HG03565 (cell line): ENCODE measurements around the gene KRT80.

Source experiments
- ATAC-seq: cut with Tn5 transposase; IDR thresholded peaks from one replicate; pipeline ENCODE4 v1.9.1; 2021; ENCODE audit warnings: mild to moderate bottlenecking, moderate library complexity; ENCODE audit not compliant: unreplicated experiment

KRT80 gene

DNA sequence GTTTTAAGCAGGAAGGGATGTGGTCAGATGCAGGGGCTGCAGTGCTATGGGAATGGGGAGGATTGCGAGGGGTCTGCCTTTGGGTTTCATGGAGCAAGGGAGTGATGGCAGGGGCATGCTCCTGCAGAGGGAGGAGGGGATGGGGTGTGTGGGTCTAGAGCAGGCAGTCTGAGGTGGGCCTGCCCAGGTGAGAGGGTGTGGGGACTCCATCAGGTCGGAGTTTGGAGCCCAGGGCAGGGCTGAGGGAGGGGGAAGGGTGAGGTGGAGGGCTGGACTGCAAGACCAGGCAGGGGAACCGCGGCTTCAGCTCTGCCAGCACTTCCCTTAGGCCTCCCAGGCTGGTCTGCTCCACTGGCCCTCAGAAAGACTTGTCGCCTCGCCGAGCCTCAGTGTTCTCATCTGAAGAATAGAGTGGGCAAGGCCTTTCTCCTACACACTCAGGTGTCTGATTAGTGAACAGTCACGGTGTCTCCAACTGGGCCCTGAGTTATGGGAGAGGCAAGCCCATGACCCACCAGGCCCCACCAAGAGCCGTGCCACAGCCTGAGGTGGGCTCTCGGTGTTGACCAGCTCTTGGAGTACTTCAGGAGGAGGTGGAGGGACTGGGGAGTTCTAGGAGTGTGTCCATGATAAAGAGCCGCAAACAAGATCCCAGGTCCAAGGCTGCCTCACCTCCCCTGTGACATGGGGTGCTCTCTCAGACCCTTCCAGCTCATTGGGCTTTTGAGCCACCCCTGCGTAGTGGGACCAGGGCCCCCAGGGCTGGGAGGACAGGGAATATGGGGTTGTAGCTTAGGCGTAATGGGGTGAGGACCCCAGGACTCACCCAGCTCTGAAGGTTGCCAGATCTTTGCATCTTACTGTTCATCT lies 20.1 kb upstream of the KRT80 start:
- ATAC-seq = no peak

DNA sequence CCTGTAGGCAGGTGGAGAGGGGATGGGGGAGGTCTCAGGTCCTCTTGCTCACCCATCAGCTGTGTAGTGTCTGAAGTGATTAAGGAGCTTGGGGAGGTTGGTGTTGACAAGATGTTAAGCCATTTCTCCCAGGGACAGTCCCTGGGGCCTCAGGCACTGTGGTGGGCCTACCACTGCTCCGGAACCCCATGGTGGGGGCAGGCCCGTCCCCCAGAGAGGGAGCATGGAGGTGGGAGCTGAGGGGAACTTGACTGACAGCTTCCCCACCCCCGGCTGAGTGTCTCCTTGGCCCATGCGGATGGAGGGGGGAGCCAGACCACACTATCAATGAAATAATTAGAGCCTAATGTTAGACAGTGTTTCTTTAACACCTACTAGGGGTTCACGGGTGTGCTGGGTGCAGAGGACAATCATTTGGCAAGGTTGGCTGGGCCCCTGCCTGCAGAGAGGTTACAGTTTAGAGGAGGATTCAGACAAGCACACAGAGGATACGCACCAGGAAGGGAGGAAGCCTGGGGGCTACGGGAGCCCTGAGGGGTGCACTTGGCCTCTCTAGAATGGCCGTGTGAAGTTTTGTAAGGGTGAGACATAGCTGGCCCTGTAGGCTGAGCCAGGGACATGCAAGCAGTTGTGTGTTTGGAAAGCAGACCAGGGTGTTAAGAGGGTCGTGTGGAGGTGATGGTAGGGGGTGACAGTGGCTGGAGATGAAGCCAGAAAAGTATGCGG lies 19.3 kb upstream of the KRT80 start:
- ATAC-seq = no peak

DNA sequence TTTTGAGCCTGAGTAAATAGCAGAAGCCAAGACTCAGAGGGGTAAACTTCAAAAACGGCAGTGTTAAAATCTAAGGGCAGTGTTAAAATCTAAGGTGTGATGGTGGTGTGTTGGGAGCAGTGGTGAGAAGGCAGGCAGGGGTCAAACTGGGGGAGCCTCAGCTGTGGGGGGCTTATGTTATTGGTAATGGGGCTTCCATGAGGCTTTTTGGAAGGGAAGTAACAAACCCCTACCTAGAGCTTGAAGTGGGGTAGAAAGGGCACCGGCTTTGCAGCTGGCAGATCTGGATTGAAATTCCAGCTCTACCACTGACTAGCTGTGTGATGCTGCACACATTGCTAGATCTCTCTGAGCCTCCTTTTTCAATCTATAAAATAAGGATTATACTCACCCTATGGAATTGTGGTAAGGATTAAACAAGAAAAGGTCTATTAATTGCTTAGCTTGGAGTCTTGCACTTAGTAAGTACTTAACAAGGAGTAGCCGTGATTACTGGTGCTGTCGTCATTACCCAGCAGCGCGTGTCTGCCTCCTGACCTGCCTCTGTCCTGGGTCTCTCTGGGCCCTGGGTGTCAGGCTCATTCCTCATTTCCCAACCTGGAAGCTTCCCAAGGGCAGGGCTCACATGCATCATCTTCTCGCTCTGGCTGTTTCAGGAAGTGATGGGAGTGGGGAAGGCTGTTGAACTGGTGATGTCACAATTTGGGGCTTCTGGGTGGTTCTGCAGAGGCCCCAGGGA lies 18.5 kb upstream of the KRT80 start:
- ATAC-seq = no peak

DNA sequence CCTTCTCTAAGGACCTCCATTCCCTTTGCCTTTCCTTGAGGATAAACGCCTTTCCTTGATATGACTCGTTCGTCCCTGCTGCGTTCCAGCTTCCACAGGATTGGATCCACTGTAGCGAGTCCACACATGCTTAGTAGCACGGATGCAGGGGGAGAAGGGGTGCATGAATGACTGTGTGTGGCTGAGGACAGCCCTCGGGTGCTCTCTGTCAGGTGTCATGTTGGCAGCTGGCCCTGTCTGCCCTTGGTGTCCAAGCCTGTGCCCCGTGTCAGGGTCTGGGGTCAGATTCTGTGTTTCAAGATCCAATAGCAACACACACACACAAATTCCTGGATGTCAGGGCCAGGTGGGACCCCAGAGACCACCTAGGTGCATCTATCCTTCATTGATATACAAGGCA lies 17.5 kb upstream of the KRT80 start:
- no peak for ATAC-seq

DNA sequence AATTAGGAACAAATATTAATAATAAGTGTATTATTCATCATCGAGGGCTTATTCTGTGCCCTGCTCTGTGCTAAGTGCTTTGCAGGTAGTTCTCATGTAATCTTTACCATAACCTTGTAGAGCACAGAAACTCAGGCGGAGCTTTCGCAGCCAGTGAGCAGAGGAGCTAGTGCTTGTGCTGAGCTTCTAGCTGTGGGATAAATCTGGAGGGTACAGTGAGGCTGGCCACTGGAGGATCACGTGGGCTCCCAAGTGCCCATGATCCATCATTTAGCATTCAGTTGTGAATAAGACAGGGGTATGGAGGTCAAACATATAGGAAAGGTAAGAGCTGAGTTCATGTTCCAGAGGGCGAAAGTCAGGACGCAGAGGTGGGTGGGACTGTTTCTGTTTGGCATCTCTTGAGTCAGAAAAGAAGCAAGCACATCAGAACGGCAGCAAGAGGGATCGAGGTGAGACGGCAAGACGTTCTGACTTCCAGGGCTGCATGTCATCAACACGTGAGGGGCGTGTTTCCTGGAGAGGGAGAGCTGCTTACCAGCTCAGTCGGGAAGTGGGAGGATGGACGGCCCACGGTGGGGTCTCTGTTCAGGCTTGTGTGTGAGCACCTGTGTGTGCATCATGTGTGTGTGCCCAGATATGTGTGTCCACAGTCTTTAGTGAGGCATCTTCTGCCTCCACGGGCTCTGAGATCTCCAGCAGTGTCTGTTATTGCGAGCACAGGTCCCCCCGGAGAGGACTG lies 16.8 kb upstream of the KRT80 start:
- ATAC-seq = no peak

DNA sequence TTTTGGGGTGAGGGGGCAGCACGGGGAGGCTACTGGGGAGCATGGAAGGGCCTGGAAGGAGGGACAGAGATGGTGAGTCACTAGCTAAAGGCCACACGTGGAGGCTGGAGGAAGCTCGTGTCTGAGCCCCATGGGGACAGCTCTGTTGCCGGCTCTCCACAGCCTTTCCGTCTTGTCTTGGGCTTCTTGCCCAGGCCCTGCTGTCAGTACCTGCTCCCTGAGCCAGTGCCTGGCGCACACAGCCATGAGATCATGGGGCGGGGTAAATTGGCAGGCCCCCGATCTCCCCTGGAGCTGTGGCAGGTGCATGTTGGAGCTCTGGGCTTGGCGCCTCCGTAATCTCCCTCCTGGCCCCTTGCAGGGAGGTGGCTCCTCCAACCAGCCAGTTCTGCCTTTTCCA lies 16.1 kb upstream of the KRT80 start:
- no peak for ATAC-seq

DNA sequence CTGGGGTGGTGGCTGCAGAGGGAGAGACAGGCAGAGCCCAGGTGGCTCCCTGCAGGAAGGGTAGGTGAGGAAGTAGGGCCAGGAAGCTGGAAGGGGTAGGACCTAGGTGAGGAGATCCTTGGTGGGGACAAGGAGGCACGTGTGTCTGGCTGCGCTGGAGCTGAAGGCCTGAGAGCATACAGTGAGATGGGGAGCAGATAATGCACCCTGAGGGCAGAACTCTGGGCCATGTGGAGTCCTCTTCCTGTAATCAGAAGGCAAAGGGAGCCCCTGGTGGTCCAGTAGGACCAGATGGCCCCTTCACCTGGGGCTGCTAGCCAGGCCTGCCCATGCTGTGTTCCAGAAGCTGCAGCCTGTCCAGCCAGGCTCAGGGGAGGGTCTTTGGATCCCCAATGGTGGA lies 15.3 kb upstream of the KRT80 start:
- ATAC-seq = no peak

DNA sequence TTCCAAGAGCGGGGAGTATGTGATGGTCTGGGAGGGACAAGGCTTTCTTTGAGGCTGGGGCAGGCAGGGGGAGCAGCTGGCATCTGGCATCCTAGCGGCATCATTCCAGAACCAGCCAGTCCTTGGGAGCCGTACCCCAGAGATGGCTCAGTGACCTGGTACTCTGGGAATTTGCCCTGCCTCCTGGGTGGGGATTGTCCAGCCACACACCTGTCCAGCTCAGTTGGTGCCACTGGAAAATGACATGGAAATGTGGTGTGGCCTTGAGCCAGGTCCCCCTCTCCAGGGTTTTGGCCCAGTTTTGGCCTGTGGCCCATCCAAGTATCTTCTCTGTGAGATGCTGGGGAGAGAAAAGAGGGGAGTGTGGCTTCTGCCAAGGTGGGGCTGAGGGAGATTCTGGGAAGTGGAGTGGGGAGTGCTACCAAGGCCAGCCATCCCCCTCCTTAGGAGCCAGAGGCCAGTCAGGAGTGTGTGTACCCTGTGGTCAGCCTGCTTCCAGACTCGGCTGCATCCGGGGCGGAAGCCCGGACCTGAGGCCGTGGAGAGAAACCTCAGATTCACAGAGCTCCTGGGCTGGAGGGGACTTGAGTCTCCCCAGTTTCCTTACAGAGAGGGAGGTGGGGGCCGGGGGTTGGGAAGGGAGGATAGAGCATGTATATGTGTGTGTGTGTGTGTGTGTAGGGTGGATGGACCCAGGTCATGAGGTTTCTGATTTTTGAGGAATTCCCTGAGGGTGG lies 14.7 kb upstream of the KRT80 start:
- no peak for ATAC-seq

DNA sequence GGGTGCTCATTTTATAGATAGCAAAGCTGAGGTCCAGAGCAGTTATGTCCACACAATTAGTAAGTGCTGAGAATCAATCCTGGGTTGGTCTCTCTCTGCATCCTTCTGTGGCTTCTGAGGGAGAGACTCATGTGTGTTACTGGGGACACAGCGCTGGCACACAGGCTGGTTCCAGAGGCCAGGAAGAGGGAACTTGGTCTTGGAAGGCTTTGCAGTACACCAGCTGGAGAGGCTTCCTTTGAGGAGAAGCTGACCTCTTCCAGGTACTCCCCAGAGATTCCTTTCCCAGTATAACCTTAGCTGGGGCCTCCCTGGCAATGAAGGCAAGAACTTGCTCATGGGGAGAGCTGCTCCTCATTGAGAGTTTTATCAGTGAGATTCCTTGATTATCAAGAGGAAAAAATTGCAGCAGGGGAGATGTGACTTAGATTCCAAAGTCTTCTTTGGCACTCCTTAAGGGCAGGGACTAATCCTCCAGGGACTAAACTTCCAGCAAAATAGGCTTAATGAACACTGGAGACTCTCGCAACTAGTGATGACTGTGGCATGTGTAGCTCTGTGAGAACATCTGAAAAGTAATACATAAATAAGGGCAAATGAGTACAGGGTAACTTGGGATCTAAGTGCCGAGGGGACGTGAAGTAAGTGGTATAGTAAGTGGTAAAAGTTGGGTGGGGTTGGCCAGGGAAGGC lies 13.9 kb upstream of the KRT80 start:
- ATAC-seq = no peak

DNA sequence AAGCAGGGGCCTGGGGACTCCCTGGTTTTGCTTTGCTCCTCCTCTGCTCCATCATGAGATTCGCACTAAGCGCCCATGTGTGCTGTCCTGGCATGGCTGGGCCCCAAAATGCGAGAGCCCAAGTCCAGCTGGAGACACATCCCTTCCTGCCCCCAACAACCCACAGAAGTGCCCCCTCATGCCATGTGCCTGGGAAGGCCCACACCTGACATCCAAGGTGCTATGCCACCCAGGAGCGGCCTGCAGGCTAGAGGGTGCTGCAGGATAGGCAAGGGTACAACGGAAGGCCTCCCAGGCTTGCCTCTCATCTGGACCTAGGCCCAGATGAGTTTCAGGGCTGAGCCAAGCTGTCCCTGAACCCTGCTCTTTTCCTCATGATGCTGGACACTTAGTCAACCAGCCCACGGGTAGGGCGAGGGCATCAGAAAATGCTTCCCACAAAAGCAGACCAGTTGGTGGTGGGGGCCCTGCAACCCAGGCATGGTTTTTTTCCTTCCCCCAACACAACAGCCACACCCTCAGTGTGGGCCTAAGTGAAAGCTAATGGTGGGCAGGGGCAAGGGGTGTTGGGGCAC lies 13.2 kb upstream of the KRT80 start:
- no peak for ATAC-seq

DNA sequence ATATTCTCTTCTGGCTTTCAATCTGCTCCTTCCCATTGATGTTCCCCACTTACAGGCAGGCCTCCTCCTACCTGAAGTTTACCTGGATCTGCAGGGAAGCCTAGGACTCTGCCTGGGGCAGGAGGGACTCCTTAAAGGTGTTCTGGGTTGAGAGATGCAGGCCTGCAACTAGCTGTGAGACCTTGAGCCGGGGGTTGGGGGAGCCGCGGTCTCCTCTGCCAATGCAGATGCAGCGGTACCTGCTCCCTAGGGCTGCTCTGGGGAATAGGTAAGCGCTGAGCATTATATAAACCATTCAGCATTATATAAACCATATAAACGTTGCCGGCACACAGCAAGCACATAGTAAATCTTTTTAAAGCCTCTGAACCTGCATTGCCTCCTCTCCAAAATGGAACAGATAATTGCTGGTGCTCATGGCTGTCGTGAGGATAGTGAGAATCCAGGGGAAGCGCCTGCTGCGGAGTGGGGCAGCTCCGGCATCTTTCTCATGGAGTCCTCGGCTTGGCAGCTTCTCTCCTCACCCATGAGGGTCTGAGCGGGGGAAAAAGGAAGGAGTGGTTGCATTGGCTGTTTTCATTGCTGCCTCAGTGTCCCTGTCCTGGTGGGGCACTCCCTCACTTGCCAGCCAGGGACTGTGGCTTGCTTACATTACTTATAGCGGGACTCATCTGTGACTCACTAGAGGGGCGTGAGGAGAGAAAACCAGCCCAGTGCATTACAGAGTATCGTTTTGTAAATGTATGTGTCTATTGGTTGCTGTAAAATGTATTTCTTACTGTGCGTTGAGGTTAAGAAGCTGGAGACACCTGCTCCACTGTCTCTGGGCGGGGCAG lies 12.5 kb upstream of the KRT80 start:
- no peak for ATAC-seq

DNA sequence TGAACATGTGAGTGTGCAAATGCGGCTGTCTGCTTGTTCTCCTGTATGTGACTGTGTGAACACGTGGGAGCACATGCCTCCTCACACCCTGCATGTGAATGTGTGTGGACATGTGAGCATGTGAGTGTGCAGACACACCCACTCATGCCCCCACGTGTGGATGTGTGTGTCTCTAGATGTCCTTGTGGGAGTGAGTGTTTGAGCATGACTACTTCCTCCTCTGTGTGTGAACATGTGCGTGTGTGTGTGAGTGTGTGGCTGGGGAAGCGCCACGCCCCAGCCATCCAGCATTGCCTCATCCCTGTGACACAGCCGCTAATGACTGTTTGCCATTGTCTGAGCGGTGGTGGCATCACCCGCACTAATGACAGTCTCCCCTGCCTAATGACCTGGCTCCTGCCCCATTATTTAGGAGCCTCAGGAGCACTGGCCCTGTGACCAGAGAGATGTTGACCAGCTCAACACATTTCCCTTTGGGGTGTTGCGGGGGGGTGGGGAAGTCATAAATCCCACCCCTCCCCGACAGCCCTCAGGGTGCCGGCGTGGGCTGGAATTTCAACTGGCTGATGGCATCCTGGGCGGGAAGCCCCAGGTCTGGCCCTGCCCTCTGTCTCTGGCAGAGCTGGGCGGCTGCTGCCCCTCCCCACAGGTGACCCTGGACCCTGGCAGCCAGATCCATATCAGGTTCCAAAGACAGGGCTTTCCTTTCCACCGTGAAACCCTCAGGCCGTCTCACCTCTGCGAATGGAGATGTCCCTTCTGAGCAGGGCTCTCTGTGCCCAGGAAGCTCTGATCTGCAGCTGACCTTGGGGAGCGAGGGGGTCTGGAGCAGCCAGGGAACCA lies 11.5 kb upstream of the KRT80 start:
- ATAC-seq = no peak

DNA sequence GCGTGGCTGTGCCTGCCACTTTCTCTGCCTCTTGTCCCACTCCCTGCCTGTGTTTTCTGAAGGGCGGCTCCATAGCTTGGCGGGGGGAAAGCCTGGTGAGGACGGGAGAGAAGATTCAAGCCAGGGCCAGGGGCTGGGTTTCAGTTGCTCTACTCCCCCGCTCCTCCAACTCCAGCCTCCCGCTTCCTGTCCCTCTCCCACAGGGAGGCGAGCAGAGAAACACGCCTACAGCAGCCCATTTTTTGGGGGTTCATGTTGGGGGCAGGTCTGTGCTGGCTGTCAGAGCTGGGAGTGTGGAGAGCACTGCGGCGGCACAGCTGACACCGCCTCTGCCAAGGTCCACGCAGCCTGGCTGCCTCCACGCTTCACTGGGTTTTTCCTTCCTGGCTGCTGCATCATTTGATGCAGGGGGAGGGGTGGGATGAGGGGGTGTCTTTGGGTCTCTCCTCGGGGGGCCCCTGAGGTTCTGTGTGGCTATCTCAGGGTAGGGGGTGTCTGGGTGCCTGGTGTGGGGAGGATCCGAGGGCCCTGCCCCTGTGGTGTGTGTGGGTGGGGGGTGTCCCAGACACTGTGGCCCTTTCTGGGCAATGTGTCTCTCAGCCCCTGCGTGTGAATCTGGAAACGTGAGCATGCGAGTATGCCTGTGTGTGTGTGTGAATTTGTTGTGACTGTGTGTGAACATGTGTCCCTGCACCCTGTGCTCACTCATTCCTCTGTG lies 10.7 kb upstream of the KRT80 start:
- no peak for ATAC-seq

DNA sequence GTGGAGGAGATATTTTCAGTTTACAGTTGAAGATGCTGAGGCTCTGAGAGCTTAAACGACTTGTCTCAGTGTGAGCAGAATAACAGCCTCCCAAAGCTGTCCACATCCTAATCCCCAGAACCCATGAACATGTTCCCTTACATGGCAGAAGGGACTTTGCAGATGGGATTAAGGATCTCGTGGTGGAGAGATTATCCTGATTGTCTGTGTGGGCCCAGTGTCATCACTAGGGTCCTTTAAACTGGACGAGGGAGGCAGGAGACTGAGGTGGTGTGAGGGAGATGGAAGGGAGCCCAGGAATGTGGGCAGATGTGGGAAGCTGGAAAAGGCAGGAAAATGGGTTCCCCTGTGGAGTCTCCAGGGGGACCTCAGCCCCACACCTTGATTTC lies 9.6 kb upstream of the KRT80 start:
- no peak for ATAC-seq

DNA sequence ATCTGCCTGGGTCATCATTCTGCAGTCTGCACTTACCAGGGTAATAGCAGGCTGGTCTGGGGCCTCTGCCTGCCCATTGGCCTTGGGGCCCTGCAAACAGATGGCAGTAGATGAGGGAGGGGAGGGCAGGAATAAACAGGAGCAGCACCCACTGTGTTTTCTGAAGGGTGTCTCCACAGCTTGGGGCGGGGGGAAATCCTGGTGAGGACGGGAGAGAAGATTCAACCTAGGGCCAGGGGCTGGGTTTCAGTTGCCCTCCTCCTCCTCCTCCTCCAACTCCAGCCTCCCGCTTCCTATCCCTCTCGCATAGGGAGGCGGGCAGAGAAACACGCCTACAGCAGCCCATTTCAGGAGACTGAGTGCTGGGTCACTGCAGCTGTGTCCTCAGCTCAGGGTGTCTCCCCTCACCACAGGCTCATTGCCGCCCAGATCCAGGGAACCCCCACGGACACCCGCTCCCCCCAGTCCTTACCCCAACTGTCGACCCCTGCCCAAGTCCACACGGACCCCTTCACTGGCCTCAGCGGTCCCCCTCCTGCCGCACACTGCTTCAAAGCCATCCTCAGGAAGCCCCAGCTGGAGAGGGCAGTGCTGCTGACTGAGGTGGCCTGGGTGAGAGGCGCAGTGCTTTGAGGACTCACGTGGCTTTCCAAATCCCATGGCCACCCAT lies 9.1 kb upstream of the KRT80 start:
- no peak for ATAC-seq

DNA sequence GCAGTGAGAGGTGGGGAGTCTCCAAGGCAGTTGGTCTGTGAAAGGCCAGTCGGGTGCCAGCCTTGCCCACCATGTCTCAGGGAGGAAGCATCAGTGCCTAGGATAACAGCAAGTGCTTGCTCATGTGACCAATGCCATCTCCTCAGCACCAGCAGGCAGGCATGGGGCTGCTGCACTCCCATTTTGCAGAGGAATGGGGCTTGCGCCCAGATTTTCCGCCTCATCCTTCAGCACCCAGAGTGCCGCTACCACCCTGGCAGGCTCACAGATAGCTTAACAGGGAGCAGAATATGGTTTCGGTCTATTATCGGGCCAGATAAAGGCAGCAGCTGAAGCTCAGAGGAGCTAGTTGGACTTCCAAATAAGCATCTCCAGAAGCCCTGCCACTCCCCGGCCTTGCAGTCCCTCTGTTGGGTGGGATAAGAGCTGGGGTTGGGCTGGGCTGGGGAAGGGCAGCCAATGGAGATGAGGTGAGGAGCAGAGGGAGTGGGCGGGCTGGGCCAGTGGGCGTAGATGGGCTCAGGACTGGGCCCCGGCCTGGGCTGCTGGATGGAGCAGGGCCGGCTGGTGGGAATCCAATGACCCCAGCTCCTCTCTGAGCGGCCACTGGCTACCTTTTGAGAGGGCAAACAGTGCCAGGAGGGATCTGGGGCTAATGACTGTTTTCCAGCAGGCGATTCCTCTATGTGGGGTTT lies 8.4 kb upstream of the KRT80 start:
- ATAC-seq = no peak
